HepG2 (cell line): ENCODE measurements around the gene ANKRD39. TPM values are rescaled to one million over a fixed set of nuclear protein-coding genes. Genes with fewer than 3 reads are reported as not detected.
A peak's percentile ranks its signal among the peaks of the same experiment; 100 is the strongest.

Experiments
- BATF2 ChIP-seq: sonication (generic); formaldehyde crosslinking; IDR thresholded peaks from 2 replicates; pipeline ENCODE4 v1.8.0; 2022; ENCODE audit warnings: mild to moderate bottlenecking, missing genetic modification reagents, moderate library complexity
- BCLAF1 ChIP-seq: fragments of 450-650 bp; IDR thresholded peaks from 2 replicates; pipeline ENCODE4 v1.6.1; 2017; ENCODE audit warnings: mild to moderate bottlenecking
- CBX1 ChIP-seq: IDR thresholded peaks from one replicate; pipeline ENCODE4 v1.6.1; 2016; ENCODE audit warnings: antibody characterized with exemption, low read depth
- DNMT1 ChIP-seq: sonication (generic); formaldehyde crosslinking; IDR thresholded peaks from 2 replicates; pipeline ENCODE4 v1.5.1; 2020; ENCODE audit warnings: mild to moderate bottlenecking, missing genetic modification reagents
- HNF4G ChIP-seq, 2 experiments: sonication (generic) in 1 of 2; formaldehyde crosslinking in 1 of 2; IDR thresholded peaks; 2 replicates each; pipeline versions ENCODE4 v1.4.0 to v1.6.1; 2011 to 2020; ENCODE audit warnings: borderline replicate concordance in 2 of 2, low read depth in 2 of 2, mild to moderate bottlenecking in 2 of 2, low read length in 1 of 2, missing genetic modification reagents in 1 of 2, moderate library complexity in 1 of 2
- HOXA5 ChIP-seq: sonication (generic); formaldehyde crosslinking; IDR thresholded peaks from 2 replicates; pipeline ENCODE4 v1.4.0; 2020; ENCODE audit warnings: missing genetic modification reagents
- JUNB ChIP-seq: sonication (generic); formaldehyde crosslinking; IDR thresholded peaks from 2 replicates; pipeline ENCODE4 v1.8.0; 2022; ENCODE audit warnings: missing genetic modification reagents, mild to moderate bottlenecking, borderline replicate concordance
- MAFK ChIP-seq, 2 experiments: IDR thresholded peaks in 1 of 2; conservative IDR thresholded peaks in 1 of 2; 2 replicates each; pipeline ENCODE4 v1.6.1; 2011; ENCODE audit warnings: improper control_type of control experiment in 2 of 2, low read length in 2 of 2
- MLXIP ChIP-seq: sonication (generic); formaldehyde crosslinking; IDR thresholded peaks from 2 replicates; pipeline ENCODE4 v1.9.0; 2021; ENCODE audit warnings: missing genetic modification reagents, borderline replicate concordance
- MTA3 ChIP-seq: sonication (generic); formaldehyde crosslinking; IDR thresholded peaks from 2 replicates; pipeline ENCODE4 v1.4.0; 2020; ENCODE audit warnings: missing genetic modification reagents
- MYC ChIP-seq: sonication (generic); formaldehyde crosslinking; IDR thresholded peaks from 2 replicates; pipeline ENCODE4 v1.9.0; 2021; ENCODE audit warnings: missing genetic modification reagents, borderline replicate concordance
- MYNN ChIP-seq: sonication (generic); formaldehyde crosslinking; IDR thresholded peaks from 2 replicates; pipeline ENCODE4 v1.4.0; 2020; ENCODE audit warnings: mild to moderate bottlenecking, low read depth, missing genetic modification reagents
- NFYC ChIP-seq: IDR thresholded peaks from 2 replicates; pipeline ENCODE4 v1.6.1; 2016; ENCODE audit warnings: missing genetic modification reagents, missing compliant biosample characterization
- RAD51 ChIP-seq: fragments of 450-650 bp; IDR thresholded peaks from 2 replicates; pipeline ENCODE4 v1.6.1; 2016; ENCODE audit warnings: borderline replicate concordance
- RBAK ChIP-seq: sonication (generic); formaldehyde crosslinking; IDR thresholded peaks from 2 replicates; pipeline ENCODE4 v1.5.1; 2020; ENCODE audit warnings: mild to moderate bottlenecking, missing genetic modification reagents
- ZBTB1 ChIP-seq: sonication (generic); formaldehyde crosslinking; IDR thresholded peaks from 2 replicates; pipeline ENCODE4 v1.4.0; 2020; ENCODE audit warnings: missing genetic modification reagents, borderline replicate concordance
- ZBTB38 ChIP-seq: sonication (generic); formaldehyde crosslinking; IDR thresholded peaks from 2 replicates; pipeline ENCODE4 v1.5.1; 2020; ENCODE audit warnings: mild to moderate bottlenecking, missing genetic modification reagents
- ZNF10 ChIP-seq: sonication (generic); formaldehyde crosslinking; IDR thresholded peaks from 2 replicates; pipeline ENCODE4 v1.4.0; 2020; ENCODE audit warnings: mild to moderate bottlenecking, low read depth, missing genetic modification reagents, borderline replicate concordance
- ZNF230 ChIP-seq: sonication (generic); formaldehyde crosslinking; IDR thresholded peaks from 2 replicates; pipeline ENCODE4 v1.4.0; 2020; ENCODE audit warnings: mild to moderate bottlenecking, missing genetic modification reagents
- ZNF260 ChIP-seq: sonication (generic); formaldehyde crosslinking; IDR thresholded peaks from 2 replicates; pipeline ENCODE4 v1.4.0; 2020; ENCODE audit warnings: missing genetic modification reagents, low read depth, mild to moderate bottlenecking, borderline replicate concordance
- ZNF382 ChIP-seq: sonication (generic); formaldehyde crosslinking; IDR thresholded peaks from 2 replicates; pipeline ENCODE4 v1.5.0; 2020; ENCODE audit warnings: missing genetic modification reagents, mild to moderate bottlenecking, borderline replicate concordance
- ZNF432 ChIP-seq: sonication (generic); formaldehyde crosslinking; IDR thresholded peaks from 2 replicates; pipeline ENCODE4 v1.5.0; 2020; ENCODE audit warnings: missing genetic modification reagents, mild to moderate bottlenecking, borderline replicate concordance
- ZNF761 ChIP-seq: sonication (generic); formaldehyde crosslinking; conservative IDR thresholded peaks from 2 replicates; pipeline ENCODE4 v1.4.0; 2020; ENCODE audit warnings: mild to moderate bottlenecking, missing genetic modification reagents
- polyA plus RNA-seq, 8 experiments: library from polyadenylated mRNA; depleted of rRNA in 3 of 8; stranded (reverse) in 7 of 8; unstranded in 1 of 8; fragments of >200 nt; fragmentation: Illumina TruSeq in 4 of 8; extraction: Trizol in 4 of 8; gene quantifications; 2 replicates each; pipeline versions ENCODE4 v1.2.1 to v1.2.3, GENCODE V29; 2011 to 2016; ENCODE audit warnings: low read depth in 4 of 8, missing spikeins in 1 of 8, mixed read lengths in 1 of 8; ENCODE audit not compliant: insufficient read depth in 1 of 8
- total RNA-seq, 5 experiments: library from RNA; depleted of rRNA; stranded (reverse); fragments of >200 nt; fragmentation: Illumina TruSeq; extraction: Trizol; gene quantifications; 2 replicates each; pipeline ENCODE4 v1.2.3, GENCODE V29; 2016; ENCODE audit warnings: low read depth in 1 of 5

Gene ANKRD39
- total and polyA plus RNA-seq, 2 of the 13 experiments (the other 11 are each of a cell fraction or from before 2014, with no cell fraction given): 23.2 to 24.8 TPM

GRCh38 chr2:96819128-96819875 lies 38.5 kb downstream of the ANKRD39 start (continued):
- TF ChIP-seq MLXIP (CRISPR knock-in tag): peak; percentile 76; the same call in 1 of the 2 replicates
- TF ChIP-seq MAFK (conservative IDR thresholded peaks at IDR 0.05 in 1 of 2, IDR thresholded peaks at IDR 0.05 in 1 of 2; ENCODE audit: low read length in 2 of 2): 0 out of 4 replicates have a peak, but pooled peaks of 1 of the 2 experiments have one; percentile 7
- TF ChIP-seq JUNB: no peak
- peak; percentile 59; the same call in 1 of the 2 replicates for TF ChIP-seq ZNF230 (CRISPR knock-in tag)
- peak; percentile 91 for TF ChIP-seq HOXA5 (CRISPR knock-in tag)
- TF ChIP-seq HNF4G (IDR thresholded peaks at IDR 0.05; ENCODE audit: borderline replicate concordance, low read depth, low read length): peak; percentile 100
- peak; percentile 100 for TF ChIP-seq HNF4G (CRISPR knock-in tag; IDR thresholded peaks at IDR 0.05; ENCODE audit: borderline replicate concordance, low read depth)
- no peak for TF ChIP-seq BCLAF1
- TF ChIP-seq ZBTB1: no peak
- TF ChIP-seq DNMT1: 0 out of 2 replicates have a peak, but pooled peaks have one; percentile 81
- no peak; the same call in 1 of the 2 replicates for TF ChIP-seq MYNN (CRISPR knock-in tag)
- TF ChIP-seq ZNF382 (CRISPR knock-in tag): no peak
- TF ChIP-seq RAD51: no peak
- peak; percentile 74; the same call in 1 of the 2 replicates for TF ChIP-seq RBAK
- TF ChIP-seq ZNF10 (CRISPR knock-in tag): no peak
- peak; percentile 83 for TF ChIP-seq ZBTB38
- TF ChIP-seq MTA3 (CRISPR knock-in tag): no peak
- no peak for TF ChIP-seq ZNF432
- 0 out of 2 replicates have a peak, but pooled peaks have one; percentile 64 for TF ChIP-seq ZNF260 (CRISPR knock-in tag)
- no peak for TF ChIP-seq BATF2 (CRISPR knock-in tag)
- peak; percentile 82 for TF ChIP-seq CBX1
- TF ChIP-seq ZNF761 (CRISPR knock-in tag): peak; percentile 90
- TF ChIP-seq NFYC (CRISPR knock-in tag): peak; percentile 64; the same call in 1 of the 2 replicates
- TF ChIP-seq MYC: peak; percentile 96
